Activated CD8-positive, alpha-beta memory T cell treated with anti-CD3 and anti-CD28 coated beads for 24 hours (primary cell): ENCODE measurements around the gene ETDA.
"Not testable (repeated sequence)": the region's sequence is repeated elsewhere in the genome, so short reads cannot be mapped to it uniquely, and the experiment has no call there.

Experiments
- DNase-seq: peaks from one replicate; pipeline ENCODE4 v3.0.0-alpha.2; 2020

Gene ETDA

GRCh38 chrX:135252011-135252518 lies at the start of gene ETDA:
ETDA (plus strand) TSS chrX:135252061; CDS start chrX:135253277, 1,216 bp downstream.
- DNase-seq: not testable (repeated sequence)

- peak; percentile 66 for DNase-seq
Observed at GRCh38 chrX:135206427-135206826, 45.4 kb upstream of the ETDA start.

- no peak for DNase-seq
Observed at GRCh38 chrX:135213200-135213844, 38.5 kb upstream of the ETDA start.

DNA sequence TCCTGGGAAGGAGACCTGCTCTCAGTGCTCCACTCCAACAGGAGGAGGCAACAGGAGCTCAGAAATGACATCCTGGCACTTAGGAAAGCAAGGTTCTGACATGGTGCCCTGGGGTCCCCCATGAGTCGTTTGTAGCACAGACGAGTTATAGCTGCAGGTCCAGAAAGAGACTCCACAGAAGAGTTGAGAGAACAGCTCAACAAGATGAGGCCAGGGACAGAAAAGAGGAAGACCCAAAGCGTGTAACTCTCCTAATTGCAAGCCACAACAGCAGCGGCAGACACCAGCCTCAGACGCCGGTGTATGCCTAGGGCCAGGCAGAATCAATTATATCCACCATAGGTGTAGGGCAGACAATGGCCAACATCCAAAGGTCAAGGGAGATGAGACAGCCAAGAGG lies 5.9 kb upstream of the ETDA start:
- DNase-seq: not testable (repeated sequence)

GRCh38 chrX:135256087-135256684 lies 4.3 kb downstream of the ETDA start:
- DNase-seq: not testable (repeated sequence)

- no peak for DNase-seq
Observed at GRCh38 chrX:135256923-135257322, 5.1 kb downstream of the ETDA start.

GRCh38 chrX:135257469-135257868 lies 5.6 kb downstream of the ETDA start:
- no peak for DNase-seq

DNA sequence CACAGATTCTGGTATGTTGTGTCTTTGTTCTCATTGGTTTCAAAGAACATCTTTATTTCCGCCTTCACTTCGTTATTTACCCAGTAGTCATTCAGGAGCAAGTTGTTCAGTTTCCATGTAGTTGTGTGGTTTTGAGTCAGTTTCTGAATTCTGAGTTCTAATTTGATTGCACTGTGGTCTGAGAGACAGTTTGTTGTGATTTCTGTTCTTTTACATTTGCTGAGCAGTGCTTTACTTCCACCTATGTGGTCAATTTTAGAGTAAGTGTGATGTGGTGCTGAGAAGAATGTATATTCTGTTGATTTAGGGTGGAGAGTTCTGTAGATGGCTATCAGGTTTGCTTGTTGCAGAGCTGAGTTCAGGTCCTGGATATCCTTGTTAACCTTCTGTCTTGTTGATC lies 9.1 kb downstream of the ETDA start:
- not testable (repeated sequence) for DNase-seq

GRCh38 chrX:135263376-135263775 lies 11.5 kb downstream of the ETDA start:
- DNase-seq: not testable (repeated sequence)

GRCh38 chrX:135264206-135264605 lies 12.3 kb downstream of the ETDA start:
- no peak for DNase-seq

- no peak for DNase-seq
Observed at GRCh38 chrX:135273162-135273561, 21.3 kb downstream of the ETDA start.

DNA sequence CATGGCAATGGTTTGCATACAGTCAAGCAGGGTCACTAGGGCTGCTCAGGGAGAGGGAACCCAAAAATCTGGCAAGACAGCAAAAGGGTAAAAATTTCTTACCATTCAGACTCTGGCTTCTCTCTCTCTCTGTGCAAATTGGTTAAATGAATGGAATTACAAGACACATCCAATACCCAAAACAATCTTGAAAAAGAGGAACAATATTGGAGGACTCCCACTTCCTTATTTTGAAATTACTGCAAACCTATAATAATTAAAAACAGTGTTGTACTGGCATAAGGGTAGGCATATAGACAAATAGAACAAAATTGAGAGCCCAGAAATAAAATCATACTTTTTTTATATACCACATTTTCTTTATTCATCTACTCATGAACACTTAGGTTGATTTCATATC lies 24.1 kb downstream of the ETDA start:
- DNase-seq: no peak

DNA sequence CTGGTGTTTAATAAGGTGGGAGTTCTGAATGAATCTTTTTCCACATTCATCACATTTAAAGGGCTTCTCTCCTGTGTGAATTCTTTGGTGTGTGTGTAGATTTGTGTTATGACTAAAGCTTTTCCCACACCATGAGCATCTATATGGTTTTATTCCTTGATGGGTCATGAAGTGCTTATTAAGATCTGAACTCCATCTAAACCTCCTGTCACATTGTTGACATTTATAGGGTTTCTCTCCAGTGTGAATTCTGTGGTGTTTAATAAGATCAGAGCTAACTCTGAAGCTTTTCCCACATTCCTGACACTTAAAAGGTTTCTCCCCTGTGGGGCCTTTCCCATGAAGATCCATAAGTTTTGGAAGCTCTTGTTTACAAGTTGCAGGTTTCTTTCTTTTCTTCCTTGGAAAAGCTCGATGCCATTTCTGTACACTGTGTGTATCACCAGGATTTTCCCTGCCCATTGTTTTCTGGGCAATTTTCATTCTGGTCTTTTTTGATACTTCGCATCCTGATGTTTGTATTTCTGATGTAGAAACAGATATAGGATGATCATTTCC lies 35.5 kb downstream of the ETDA start:
- no peak for DNase-seq

- DNase-seq: peak; percentile 75
Observed at GRCh38 chrX:135295238-135295943, 43.5 kb downstream of the ETDA start.

DNA sequence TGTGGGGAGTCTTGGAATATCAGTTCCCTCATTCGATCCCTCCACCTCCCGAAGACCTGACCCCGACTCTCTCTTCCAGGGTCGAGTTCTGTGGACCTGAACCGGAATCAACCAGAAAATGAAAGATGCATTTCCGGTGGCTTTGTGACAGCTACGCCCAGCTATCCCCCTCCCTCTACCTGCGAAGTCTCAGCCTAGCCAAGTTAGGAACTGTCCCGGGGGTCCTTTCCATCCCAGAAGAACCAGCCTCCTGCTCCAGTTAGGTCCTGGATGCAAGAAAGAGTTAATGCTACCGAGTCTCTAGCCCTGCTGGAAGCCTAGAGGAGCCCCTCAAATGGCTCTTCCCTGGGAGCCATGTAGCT lies 44.1 kb downstream of the ETDA start:
- no peak for DNase-seq

DNA sequence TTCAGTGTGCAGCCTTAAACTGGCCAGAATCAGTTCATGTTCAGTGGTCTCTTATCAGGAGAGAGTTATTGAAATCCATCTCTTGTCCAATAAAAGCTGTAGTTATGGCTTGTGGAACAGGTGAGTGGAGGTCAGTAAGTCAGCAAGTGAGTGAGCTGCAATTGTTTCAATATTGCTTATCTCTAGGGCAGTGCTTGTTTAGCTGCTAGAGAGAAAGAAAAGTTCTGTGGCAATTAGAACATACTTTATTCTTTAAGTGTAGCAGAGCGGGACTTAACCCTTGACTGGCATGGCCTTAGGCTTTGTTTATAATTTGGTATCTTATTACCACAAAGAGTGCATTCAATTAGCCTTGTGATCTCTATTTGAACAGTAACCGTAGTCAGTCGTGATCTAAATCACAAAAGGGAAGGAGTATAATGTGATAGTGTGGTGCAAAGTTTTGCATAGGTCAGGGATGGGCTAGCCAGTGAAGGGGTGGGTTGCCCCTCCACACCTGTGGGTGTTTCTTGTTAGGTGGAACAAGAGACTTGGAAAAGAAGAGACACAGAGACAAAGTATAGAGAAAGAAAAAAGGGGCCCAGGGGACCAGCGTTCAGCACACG lies 50.5 kb downstream of the ETDA start:
- DNase-seq: no peak
